Measurements from ENCODE around the gene GALNT9.

The GALNT9 gene

DNA sequence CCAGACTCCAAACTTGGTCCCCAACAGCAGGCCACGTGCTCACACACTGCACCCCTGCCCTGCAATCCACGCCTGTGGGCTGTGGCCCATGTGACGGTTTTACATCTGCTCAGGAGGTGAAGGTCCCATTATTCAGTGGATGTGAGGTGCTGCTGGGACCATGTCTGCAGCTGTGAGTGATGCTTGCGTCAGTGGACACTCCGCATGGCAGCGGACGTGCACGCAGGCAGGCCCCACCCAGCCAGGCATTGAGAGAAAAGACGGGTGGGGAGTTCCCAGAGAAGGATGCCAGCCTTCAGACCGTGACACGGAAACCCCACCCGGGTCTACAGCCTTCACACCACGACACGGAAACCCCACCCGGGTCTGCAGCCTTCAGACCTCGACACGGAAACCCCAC lies 117.6 kb downstream of the GALNT9 start:
- DNase-seq (ENCODE audit: low spot score) = no peak

DNA sequence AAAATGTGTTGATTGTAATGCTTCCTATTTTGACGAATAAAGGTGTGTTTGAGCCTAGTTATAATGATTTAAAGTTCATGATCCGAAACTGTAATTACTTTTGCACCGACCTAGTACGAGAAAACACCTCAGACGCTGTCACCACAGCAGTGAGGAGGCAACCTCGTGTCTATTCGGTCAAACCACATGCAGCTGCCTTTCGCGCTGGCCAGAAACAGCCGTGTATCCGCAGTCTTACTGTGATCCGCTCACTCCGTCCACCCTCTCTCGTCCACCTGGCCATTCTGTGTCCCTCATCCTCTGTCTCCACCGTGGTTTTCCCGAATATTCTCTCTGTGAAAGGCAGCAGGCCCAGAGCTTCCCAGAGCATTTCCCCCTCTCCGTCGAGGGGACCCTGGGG lies 118.1 kb downstream of the GALNT9 start:
- no peak for DNase-seq (ENCODE audit: low spot score)

GRCh38 chr12:132210223-132211055 lies 119.0 kb downstream of the GALNT9 start:
- no peak for DNase-seq (ENCODE audit: low spot score)

DNA sequence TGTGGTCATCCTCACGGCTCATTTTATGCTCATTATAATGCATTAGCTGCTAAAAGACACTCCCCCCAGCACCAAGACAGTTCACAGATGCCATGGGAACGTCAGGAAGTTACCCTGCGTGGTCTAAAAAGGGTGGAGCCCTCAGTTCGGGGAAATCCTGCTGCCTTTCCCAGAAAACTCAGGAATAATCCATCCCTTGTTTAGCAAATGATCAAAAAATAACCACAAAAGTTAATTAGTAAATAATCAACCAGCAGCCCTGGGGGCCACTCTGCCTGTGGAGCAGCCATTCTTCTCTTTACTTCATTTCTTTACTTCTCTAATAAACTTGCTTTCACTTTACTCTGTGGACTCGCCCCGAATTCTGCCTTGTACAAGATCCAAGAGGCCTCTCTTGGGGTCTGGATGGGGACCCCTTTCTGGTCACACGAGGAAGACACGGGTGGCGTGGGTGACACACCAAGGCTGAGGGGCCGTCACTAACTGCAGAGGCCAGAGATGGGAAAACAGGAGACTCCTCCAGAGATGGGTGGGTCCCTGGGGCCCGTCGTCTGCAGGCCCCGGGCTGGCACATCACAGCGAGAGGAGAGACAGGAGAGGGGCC lies 119.7 kb downstream of the GALNT9 start:
- DNase-seq (ENCODE audit: low spot score) = no peak

- DNase-seq (ENCODE audit: low spot score) = no peak
Observed at GRCh38 chr12:132208153-132208823, 121.1 kb downstream of the GALNT9 start.

- DNase-seq (ENCODE audit: low spot score) = no peak
Observed at GRCh38 chr12:132207083-132207775, 122.2 kb downstream of the GALNT9 start.

- no peak for DNase-seq (ENCODE audit: low spot score)
Observed at GRCh38 chr12:132206046-132206434, 123.3 kb downstream of the GALNT9 start.

GRCh38 chr12:132205271-132206045 lies 123.9 kb downstream of the GALNT9 start:
- DNase-seq (ENCODE audit: low spot score) = no peak

- no peak for DNase-seq (ENCODE audit: low spot score)
Observed at GRCh38 chr12:132204793-132205270, 124.6 kb downstream of the GALNT9 start.

DNA sequence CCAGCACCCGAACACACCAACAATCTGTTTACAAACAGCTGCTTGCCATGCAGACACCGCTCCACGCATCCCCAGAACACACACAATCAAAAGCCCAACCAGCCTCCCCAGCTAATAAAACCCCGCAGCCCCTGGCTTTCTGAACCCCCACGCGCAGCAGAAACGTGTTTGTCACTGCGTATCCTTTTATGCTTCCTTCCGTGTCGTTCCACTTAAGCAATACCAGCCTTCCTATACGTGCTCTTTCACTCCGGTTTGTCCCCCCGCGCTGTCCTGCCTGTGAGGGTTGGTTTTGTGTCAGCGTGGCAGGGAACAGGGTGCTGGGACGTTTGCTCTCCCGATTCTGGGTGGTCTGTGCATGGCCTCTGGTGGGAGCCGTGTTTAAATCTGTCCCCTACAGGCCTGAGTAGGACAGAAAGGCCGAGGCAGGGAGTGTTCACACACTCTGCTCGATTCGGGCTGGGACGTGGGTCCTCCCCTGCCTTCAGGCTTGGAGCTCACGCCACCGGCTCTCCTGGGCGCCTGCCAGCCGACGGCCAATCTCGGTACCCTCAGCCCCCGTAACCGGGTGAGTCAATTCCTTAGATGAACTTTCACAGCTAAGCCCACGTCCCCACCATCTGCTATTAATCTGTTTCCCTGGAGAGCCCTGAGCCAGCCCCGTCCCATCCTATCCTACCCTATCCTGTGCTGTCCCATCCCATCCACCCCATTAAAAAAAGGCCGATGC lies 125.2 kb downstream of the GALNT9 start:
- no peak for DNase-seq (ENCODE audit: low spot score)

DNA sequence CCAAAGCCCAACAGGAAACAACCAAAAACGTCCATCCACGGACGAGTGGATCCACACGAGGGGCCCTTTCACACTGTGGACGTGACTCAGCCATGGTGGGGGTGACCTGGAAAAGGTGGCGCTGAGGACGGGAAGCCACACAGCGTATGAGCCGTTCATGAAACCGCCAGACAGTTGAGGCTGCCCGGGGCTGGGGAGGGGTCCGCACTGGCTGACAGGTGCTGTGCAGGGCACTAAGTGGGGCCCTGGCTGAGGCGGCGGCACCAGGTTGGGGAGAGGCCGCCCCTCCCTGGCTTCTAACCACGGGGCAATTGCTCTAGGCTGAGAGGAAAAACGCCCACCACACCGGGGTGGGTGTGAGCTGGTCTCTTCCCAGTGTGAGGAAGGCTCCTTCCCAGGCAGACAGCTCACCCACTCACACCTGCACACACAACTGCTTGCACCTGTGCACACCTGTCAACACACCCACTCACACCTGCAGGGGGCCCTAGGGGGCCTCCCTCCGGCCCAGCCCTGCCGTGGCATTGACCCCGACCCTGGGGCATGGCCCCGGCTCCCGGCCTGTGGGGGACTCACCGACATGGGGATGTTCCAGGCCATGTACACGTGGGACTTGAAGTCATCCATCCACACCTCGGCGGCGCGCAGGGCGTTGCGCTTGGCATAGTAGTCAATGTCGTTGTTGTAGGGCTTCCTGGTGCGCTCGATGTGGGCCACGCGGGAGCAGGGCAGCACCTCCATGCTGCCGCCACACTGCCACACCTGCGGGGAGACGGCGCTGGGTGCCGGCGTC lies 126.3 kb downstream of the GALNT9 start:
- DNase-seq (ENCODE audit: low spot score) = no peak

GRCh38 chr12:132201391-132202120 lies 127.8 kb downstream of the GALNT9 start:
- no peak for DNase-seq (ENCODE audit: low spot score)

DNA sequence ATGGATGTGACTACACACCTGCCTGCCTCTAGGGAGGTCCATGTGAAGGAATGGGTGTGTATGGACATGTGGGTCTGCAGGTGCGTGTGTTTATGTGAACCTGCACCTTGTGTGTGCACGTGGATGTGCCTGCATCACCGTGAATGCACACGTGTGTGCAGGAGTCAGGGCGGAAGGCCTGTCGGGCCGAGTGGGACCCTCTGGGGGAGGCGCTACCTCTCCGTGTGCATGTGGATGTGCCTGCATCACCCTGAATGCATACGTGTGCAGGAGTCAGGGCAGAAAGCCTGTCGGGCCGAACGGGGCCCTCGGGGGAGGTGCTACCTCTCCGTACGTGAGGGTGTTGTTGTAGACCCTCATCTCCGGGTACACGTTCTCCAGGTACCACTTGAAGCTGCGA lies 128.6 kb downstream of the GALNT9 start:
- no peak for DNase-seq (ENCODE audit: low spot score)

- DNase-seq (ENCODE audit: low spot score) = no peak
Observed at GRCh38 chr12:132199526-132200319, 129.7 kb downstream of the GALNT9 start.

GRCh38 chr12:132199101-132199500 lies 130.3 kb downstream of the GALNT9 start:
- DNase-seq (ENCODE audit: low spot score) = no peak

GRCh38 chr12:132197581-132198354 lies 131.6 kb downstream of the GALNT9 start:
- no peak for DNase-seq (ENCODE audit: low spot score)

- DNase-seq (ENCODE audit: low spot score) = no peak
Observed at GRCh38 chr12:132196873-132197390, 132.5 kb downstream of the GALNT9 start.

Measured in hematopoietic multipotent progenitor cell treated with erythropoietin and hydrocortisone succinate and interleukin-3 and kit ligand, for 17 days (in vitro differentiated cells).